Heart right ventricle (tissue), 16 donors: ENCODE measurements around the gene SLC35A5. TPM values are rescaled to one million over a fixed set of nuclear protein-coding genes. Genes with fewer than 3 reads are reported as not detected.

ENCODE experiments used
- ATAC-seq, 8 donors: fragments of 200-7000 bp; cut with Tn5 transposase; one replicate each; pipeline ENCODE4 v1.9.1; 2020; ENCODE audit warnings: mild to moderate bottlenecking in 8 of 8, moderate library complexity in 8 of 8, moderate number of reproducible peaks in 1 of 8
- DNase-seq, 2 donors: peaks; one replicate each; pipeline ENCODE4 v3.0.0-alpha.2; 2020
- H3K27ac ChIP-seq, 10 donors: fragments of 200-600 bp; sonication (generic) in 2 of 10; one replicate each; pipeline versions ENCODE4 v1.5.0 to v1.8.0; 2020 to 2022; ENCODE audit warnings: mild to moderate bottlenecking in 3 of 10
- H3K27me3 ChIP-seq, 7 donors: fragments of 200-600 bp; one replicate each; pipeline ENCODE4 v1.8.0; 2021 to 2022; ENCODE audit warnings: mild to moderate bottlenecking in 2 of 7
- H3K36me3 ChIP-seq, 9 donors: fragments of 200-600 bp; sonication (generic) in 1 of 9; one replicate each; pipeline versions ENCODE4 v1.5.0 to v1.8.0; 2020 to 2022; ENCODE audit warnings: mild to moderate bottlenecking in 2 of 9
- H3K4me1 ChIP-seq, 9 donors: fragments of 200-600 bp; sonication (generic) in 1 of 9; one replicate each; pipeline versions ENCODE4 v1.5.0 to v1.8.0; 2020 to 2022; ENCODE audit warnings: mild to moderate bottlenecking in 4 of 9
- H3K4me3 ChIP-seq, 10 donors: fragments of 200-600 bp; sonication (generic) in 2 of 10; one replicate each; pipeline versions ENCODE4 v1.5.0 to v1.8.0; 2020 to 2022; ENCODE audit warnings: mild to moderate bottlenecking in 7 of 10, moderate library complexity in 2 of 10
- H3K9me3 ChIP-seq, 11 donors: fragments of 200-600 bp in 10 of 11; sonication (generic) in 2 of 11; one replicate each; pipeline versions ENCODE4 v1.5.0 to v1.8.0; 2013 to 2022; ENCODE audit warnings: mild to moderate bottlenecking in 2 of 11, control low read depth in 1 of 11, moderate library complexity in 1 of 11
- WGBS, 2 donors: extraction: QIAGEN DNeasy Blood & Tissue Kit; methylation state at CpG; one replicate each; pipeline ENCODE4 v1.1.7; 2013; ENCODE audit warnings: inconsistent platforms in 1 of 2; 5-methylcytosine and 5-hydroxymethylcytosine counted together
- intact Hi-C, 10 donors: fragments of 100-400 bp; cut with DNase I; formaldehyde crosslinking; loops; one replicate each; pipeline versions ENCODE4 v1.11.1 to v1.14.2; 2022
- polyA plus RNA-seq, 2 donors: library from polyadenylated mRNA; stranded (reverse); fragments of 200-250 nt; gene quantifications; one replicate each; pipeline ENCODE4 v1.2.3, GENCODE V29; 2013
- total RNA-seq, 10 donors: library from RNA; stranded (reverse); fragmentation: NEBNext Ultra II Directional in 3 of 10; extraction: Animal tissue kit (Norgen Biotek cat#: 25700) in 3 of 10; gene quantifications; one replicate each; pipeline versions ENCODE4 v1.2.1 to v1.2.4, GENCODE V29; 2021 to 2023
- TF ChIP-seq, protein P1 (sequence below), 9 donors: fragments of 200-600 bp; sonication (generic) in 2 of 9; IDR thresholded peaks; one replicate each; pipeline versions ENCODE4 v1.5.0 to v1.8.0; 2021 to 2022; ENCODE audit warnings: antibody characterized with exemption in 9 of 9, mild to moderate bottlenecking in 5 of 9, moderate library complexity in 1 of 9
- donor health status: Arrhythmogenic right ventricular cardiomyopathy.
- donor health status: ischemic (EF 13 %, LVEDD 7.1; RV severe dilation, severe dysfunction).
- donor health status: healthy with polysubstance abuse.
- donor health status: DM: no; HTN: yes; CAD: no.
- donor health status: DM: no; HTN: no; CAD: no.
- donor health status: ischemic (EF 25% LVEDD 6.9; RV normal size, moderate dysfunction).
- donor health status: ischemic (EF 25% LVEDD 5.7; RV mildly dilated, moderate dysfunction).
- donor health status: healthy.
- donor health status: DM: yes; HTN: yes; CAD: no.
- donor health status: Ischemic cardiomyopathy.
- donor health status: ischemic (EF 35%, LVEDD 5.7; RV mildly dilated, moderate dysfunction).
- donor health status: nonischemic (EF 11% LVEDD 7.7; RV severe dilation, severe dysfunction).
- donor health status: DM: yes; HTN: yes; CAD: no.
- donor health status: PGD.
- donor health status: ischemic (EF 29% LVEDD 5.4; RV normal size, mild dysfunction).
- donor health status: nonischemic (EF 23%, LVEDD 6.1; RV moderate dilation, normal function).

Gene SLC35A5
- total and polyA plus RNA-seq, 12 donors, result 6.1 to 25.7 (median 13.9) TPM

DNA sequence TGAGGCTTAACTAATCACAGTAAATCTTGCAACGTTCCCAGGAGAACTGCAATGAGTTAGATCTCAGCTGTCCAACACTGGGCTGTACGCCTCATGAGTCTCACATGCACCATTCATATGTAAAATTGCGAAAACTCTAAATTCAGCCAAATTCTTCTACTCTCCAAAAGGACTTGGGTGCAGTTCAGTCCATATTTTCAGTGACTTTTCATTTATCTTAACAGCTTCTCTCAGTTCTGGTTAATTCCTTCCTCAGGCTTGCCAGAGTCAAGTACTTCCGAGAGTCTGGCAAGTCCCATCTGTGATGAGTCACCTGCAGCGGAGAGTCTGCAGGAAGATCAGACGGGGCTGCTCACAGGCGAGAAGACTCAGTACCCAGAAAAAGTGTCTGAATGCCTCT lies 67.6 kb downstream of the SLC35A5 start:
- Histone ChIP-seq H3K36me3 (peaks cover 0 to 19% (median 0%) of the 10 kb centered on the region in 9 donors), H3K27ac (peak overlapping the region in 4 of 10 donors; percentile 2 to 42 (median 13)), H3K27me3 (no peaks in the 10 kb centered on the region), H3K4me1 (peaks cover 0 to 29% (median 12%) of the 10 kb centered on the region in 9 donors), H3K4me3 (no peak overlapping the region), H3K9me3 (no peaks in the 10 kb centered on the region)
- intact Hi-C loops, result no loop called here
- WGBS, 2 donors, result 46 to 48% methylated on average over 7 of the region's 7 CpGs
- DNase-seq (peak; percentile 31 to 50), ATAC-seq (peak; percentile 69 to 91 (median 80))
- TF ChIP-seq, protein P1, sequence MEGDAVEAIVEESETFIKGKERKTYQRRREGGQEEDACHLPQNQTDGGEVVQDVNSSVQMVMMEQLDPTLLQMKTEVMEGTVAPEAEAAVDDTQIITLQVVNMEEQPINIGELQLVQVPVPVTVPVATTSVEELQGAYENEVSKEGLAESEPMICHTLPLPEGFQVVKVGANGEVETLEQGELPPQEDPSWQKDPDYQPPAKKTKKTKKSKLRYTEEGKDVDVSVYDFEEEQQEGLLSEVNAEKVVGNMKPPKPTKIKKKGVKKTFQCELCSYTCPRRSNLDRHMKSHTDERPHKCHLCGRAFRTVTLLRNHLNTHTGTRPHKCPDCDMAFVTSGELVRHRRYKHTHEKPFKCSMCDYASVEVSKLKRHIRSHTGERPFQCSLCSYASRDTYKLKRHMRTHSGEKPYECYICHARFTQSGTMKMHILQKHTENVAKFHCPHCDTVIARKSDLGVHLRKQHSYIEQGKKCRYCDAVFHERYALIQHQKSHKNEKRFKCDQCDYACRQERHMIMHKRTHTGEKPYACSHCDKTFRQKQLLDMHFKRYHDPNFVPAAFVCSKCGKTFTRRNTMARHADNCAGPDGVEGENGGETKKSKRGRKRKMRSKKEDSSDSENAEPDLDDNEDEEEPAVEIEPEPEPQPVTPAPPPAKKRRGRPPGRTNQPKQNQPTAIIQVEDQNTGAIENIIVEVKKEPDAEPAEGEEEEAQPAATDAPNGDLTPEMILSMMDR (IDR thresholded peaks at IDR 0.05), result no peak

DNA sequence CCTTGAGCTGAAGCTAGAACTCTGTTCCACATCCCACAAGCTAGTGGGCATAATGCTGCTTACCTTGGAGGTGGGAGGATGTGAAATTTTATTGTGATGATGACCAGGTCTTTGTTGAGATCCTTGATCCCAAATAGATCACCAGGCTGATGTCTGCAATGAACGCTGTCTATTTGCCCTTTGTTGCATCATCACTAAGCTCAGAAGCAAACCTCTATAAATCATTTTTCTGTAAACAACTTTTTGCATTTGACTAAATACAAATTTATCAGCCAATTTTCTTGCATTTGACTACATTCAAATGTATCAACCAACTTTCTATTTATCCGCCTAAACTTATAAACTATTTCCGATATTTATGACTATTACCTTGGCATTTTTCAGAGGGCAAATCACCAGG lies 69.4 kb downstream of the SLC35A5 start:
- Histone ChIP-seq H3K9me3 (no peaks in the 10 kb centered on the region), H3K27ac (peak overlapping the region in 1 of 10 donors; percentile 16), H3K27me3 (no peaks in the 10 kb centered on the region), H3K36me3 (peaks cover 0 to 11% (median 0%) of the 10 kb centered on the region in 9 donors), H3K4me3 (no peak overlapping the region), H3K4me1 (peaks cover 0 to 44% (median 16%) of the 10 kb centered on the region in 9 donors)
- WGBS, 2 donors, result 93 to 94% methylated on average over 3 of the region's 3 CpGs
- DNase-seq (no peak), ATAC-seq (no peak)
- TF ChIP-seq, protein P1 (IDR thresholded peaks at IDR 0.05), result no peak
- intact Hi-C loops, result no loop called here

DNA sequence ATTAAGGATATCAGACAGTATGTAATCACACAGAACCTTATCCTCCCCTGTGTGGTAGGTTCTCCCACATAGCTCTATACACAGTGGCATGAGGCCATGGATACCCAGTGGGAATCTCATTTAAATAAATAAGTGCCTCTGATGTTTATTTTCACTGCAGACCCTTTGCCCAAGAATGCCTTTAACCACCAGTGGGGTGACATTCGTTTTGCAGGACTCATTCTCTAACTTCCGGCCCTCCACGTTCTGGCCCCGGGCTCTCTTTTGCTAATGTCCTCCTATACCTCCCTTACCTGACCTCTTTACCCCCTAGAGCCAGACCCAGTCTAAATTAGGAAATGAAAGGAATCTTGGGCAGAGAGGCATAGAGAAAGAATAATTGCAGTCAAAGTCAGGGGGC lies 70.8 kb downstream of the SLC35A5 start:
- WGBS, 2 donors, result 40 to 47% methylated on average over 4 of the region's 4 CpGs
- DNase-seq (no peak), ATAC-seq (no peak)
- Histone ChIP-seq H3K4me3 (peak overlapping the region in 5 of 10 donors; percentile 8 to 55 (median 18)), H3K27ac (peak overlapping the region in 1 of 10 donors; percentile 19), H3K27me3 (no peaks in the 10 kb centered on the region), H3K4me1 (peaks cover 0 to 44% (median 16%) of the 10 kb centered on the region in 9 donors), H3K9me3 (no peaks in the 10 kb centered on the region), H3K36me3 (peaks cover 0 to 11% (median 0%) of the 10 kb centered on the region in 9 donors)
- intact Hi-C loops, result no loop called here
- TF ChIP-seq, protein P1 (IDR thresholded peaks at IDR 0.05), result no peak

- ATAC-seq, result no peak
- H3K27me3 ChIP-seq, result no peaks in the 10 kb centered on the region
- TF ChIP-seq, protein P1 (IDR thresholded peaks at IDR 0.05), result no peak
- WGBS, 2 donors, result 48 to 73% methylated on average over 3 of the region's 3 CpGs
- H3K9me3 ChIP-seq, result no peaks in the 10 kb centered on the region
- intact Hi-C loops, result no loop called here
- H3K4me3 ChIP-seq, result peak overlapping the region in 5 of 10 donors; percentile 18 to 55 (median 48)
- no peak for DNase-seq
- H3K36me3 ChIP-seq, result peaks cover 0 to 11% (median 0%) of the 10 kb centered on the region in 9 donors
- H3K4me1 ChIP-seq, result peaks cover 0 to 38% (median 10%) of the 10 kb centered on the region in 9 donors
- peak overlapping the region in 5 of 10 donors; percentile 21 to 90 (median 28) for H3K27ac ChIP-seq
These were observed 71.3 kb downstream of the SLC35A5 start for GRCh38 chr3:112633191-112633590.
